Stimulated activated CD4-positive, alpha-beta T cell treated with anti-CD3 and anti-CD28 coated beads, TNF-alpha, amount 100 ng/mL, for 1 hour (primary cell): ENCODE measurements around the gene ZNF624.
A peak's percentile ranks its signal among the peaks of the same experiment; 100 is the strongest.

ENCODE experiments used
- DNase-seq, 3 donors: peaks; one replicate each; pipeline ENCODE4 v3.0.0-alpha.2; 2020; ENCODE audit warnings: low read depth in 3 of 3, low spot score in 1 of 3

Gene ZNF624

DNA sequence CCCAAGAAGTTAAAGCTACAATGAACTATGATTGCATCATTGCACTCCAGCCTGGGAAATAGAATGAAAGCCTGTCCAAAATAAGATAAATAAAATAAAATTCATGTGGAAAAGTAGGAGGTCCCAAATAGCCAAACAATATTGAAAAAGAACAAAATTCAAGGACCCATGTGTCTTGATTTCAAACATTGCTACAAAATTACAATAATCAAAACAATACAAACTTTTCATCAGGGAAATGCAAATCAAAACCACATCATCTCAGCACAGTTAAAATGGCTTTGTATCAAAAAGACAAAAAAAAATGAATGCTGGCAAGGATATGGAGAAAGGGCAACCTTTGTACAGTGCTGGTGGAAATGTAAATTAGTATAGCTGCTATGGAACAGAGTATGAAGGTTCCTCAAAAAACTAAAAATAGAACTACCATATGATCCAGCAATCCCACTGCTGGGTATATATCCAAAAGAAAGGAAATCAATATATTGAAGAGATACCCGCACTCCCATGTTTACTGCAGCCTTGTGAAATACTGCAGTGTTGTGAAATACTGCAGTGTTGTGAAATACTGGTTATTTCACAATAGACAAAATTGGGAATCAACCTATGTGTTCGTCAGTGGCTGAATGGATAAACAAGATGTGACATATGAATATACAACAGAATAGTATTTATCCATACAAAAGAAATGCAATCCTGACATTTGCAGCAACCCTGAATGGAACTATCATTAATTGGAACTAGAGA lies 60.1 kb downstream of the ZNF624 start:
- no peak for DNase-seq

DNA sequence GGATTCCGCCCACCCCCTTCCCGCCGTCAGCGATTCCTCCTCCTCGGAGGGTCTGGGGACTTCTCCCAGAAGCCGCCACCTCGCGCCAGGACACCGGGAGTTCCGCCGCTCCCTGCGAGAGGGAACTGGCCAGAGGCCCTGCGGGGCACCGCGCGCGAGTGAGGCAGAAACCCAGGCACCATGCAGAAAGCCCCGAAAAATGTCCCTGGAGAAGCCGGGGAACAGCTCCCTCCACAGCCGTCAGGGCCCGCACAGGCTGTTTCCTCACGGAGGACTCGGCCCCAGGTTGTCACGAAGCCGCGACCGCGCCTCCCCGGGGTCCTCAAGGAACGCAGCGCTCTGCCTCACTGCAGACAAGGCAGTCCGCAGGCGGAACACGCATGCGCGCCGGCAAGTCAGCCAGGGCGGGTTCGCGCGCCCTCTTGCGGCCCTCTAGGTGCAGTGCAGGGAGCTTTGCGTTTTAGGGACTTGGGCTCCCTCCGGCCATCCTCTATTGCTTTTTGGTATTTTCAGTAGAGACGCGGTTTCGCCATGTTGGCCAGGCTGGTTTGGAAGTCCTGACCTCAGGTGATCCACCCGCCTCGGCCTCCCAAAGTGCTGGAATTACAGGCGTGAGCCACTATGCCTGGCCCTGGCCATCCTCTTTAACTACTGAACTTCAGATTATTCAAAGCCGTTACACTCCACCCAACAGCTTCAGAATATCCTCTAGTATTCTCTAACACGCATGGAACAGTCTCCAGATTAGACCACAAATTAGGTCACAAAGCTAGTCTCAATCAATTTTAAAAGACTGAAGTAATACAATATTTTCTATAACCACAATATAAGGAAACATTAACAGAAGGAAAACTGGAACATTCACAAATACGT lies 64.3 kb downstream of the ZNF624 start:
- DNase-seq, result peak; percentile 83 to 88 (median 87)

DNA sequence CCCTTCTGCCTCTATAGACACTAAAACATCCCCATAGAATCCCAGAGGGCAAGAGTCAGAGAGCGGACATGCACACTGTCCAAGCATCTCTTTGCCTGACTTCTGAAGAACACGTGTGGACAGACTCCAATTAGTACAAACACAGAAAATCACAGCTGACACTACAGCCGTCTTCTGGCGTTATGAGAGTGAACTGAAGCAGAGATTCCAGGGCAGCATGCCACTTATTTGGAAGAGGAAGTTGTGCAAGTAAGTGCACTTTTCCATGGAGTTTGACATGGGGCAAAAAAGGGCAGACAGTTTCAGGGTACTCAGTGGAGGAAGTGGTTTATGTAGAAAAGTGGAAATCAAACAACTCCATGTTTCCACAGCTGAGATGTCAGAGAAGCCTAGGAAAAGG lies 67.9 kb downstream of the ZNF624 start:
- DNase-seq, result no peak

DNA sequence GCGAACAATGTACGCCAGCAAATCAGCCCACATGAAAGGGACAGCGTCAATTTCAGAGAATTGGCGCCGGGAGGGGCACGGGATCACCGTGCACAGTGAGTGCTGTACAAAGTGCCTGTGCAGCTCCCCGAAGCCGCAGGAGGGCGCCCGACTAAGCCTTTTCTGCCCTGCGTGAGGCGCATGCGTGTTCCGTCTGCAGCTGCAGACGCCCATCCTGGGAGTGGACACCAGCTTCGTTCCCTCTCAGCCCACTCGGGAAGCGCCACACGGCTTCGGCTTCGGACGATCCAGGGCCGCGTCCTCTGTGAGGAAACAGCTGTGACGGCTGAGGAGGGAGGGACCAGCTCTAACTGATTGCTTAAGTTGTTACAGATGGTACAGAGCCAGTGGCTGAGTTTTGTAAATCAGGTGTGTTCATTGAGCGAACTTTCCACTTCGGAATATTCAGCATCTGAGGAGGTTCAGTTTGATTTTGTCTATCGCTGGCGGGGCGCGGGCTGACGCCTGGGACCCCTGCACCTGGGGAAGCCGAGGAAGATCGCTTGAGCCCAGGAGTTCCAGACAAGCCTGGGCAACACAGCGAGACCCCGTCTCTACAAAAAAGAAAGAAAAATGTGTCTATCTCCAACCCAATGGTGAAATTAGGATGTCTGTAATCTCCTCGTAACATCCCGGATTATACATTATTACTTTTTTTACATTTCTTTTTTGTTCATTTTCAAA lies 69.2 kb downstream of the ZNF624 start:
- peak; percentile 81 to 87 (median 84) for DNase-seq

DNA sequence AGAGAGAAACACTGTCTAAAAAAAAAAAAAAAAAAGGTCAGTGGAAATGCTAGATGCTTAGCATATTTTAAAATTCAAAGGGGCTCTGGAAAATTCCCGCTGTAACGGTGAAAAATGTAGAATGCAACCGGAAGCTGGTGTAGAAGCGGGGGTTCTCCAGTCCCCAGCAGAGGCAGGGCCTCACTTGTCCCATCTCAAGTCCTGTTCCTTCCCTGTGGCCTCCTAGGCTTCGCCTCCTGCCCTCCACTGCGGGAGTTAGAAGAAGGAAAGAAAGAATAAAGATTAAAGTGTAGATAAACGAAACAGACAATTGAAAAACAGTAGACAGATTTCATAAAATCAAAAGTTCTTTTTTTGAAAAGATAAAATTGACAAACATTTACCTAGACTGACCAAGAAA lies 69.9 kb downstream of the ZNF624 start:
- DNase-seq, result no peak

DNA sequence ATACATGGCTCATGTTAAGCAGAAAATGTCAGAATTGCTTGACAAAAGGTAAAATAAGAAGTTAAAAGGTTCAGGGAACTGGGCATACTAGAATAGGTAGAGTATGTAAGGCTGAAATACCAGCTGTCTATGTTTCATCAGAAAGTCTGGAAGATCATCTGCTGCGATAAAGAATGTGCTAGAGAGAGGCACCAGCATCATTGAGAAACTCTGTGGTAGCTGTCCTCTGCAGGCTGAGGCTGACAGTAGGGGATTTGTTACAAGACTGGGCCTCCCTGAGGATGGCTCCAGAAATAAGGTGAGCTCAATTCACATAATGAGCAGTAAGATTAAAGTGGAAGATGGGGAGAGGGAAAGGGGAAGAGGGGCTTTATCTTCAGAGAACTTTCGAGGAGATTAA lies 80.2 kb downstream of the ZNF624 start:
- DNase-seq, result no peak
